Parathyroid adenoma (tissue), 2 donors: Measurements from ENCODE around the gene GAMT.

Source experiments
- H2AFZ ChIP-seq: fragments of 300-600 bp; sonication (generic); one replicate; pipeline ENCODE4 v1.7.0; 2017; ENCODE audit warnings: antibody characterized with exemption, mild to moderate bottlenecking
- H3K27ac ChIP-seq: fragments of 300-600 bp; sonication (generic); one replicate; pipeline ENCODE4 v1.7.0; 2017
- H3K27me3 ChIP-seq: fragments of 300-600 bp; sonication (generic); one replicate; pipeline ENCODE4 v1.7.0; 2017; ENCODE audit warnings: low read length; ENCODE audit not compliant: control insufficient read depth, insufficient read depth
- H3K36me3 ChIP-seq: fragments of 300-600 bp; sonication (generic); one replicate; pipeline ENCODE4 v1.7.0; 2017; ENCODE audit warnings: low read length; ENCODE audit not compliant: control insufficient read depth, insufficient read depth
- H3K4me1 ChIP-seq: fragments of 300-600 bp; sonication (generic); one replicate; pipeline ENCODE4 v1.7.0; 2017; ENCODE audit warnings: control low read depth
- H3K4me2 ChIP-seq: fragments of 300-600 bp; sonication (generic); one replicate; pipeline ENCODE4 v1.7.0; 2017; ENCODE audit warnings: low read length
- H3K4me3 ChIP-seq: fragments of 300-600 bp; sonication (generic); one replicate; pipeline ENCODE4 v1.7.0; 2017; ENCODE audit warnings: low read depth, low read length
- H3K79me2 ChIP-seq: fragments of 300-600 bp; sonication (generic); one replicate; pipeline ENCODE4 v1.7.0; 2017; ENCODE audit warnings: control low read depth
- H3K9ac ChIP-seq: fragments of 300-600 bp; sonication (generic); one replicate; pipeline ENCODE4 v1.7.0; 2017; ENCODE audit warnings: mild to moderate bottlenecking
- H3K9me3 ChIP-seq: fragments of 300-600 bp; sonication (generic); one replicate; pipeline ENCODE4 v1.7.0; 2017; ENCODE audit warnings: low read length; ENCODE audit not compliant: control insufficient read depth
- CTCF ChIP-seq: fragments of 300-600 bp; sonication (generic); IDR thresholded peaks from one replicate; pipeline ENCODE4 v1.7.0; 2017; ENCODE audit warnings: antibody characterized with exemption, mild to moderate bottlenecking
- donor health status: primary hyperparathyroidism.

The GAMT gene

GRCh38 chr19:1410789-1411188, 9.4 kb upstream of the GAMT start:
- H3K4me3 ChIP-seq: no peak overlapping the region
- peaks cover 41% of the 10 kb centered on the region for H3K4me1 ChIP-seq
- peaks cover 58% of the 10 kb centered on the region for H3K79me2 ChIP-seq
- H3K36me3 ChIP-seq: no peaks in the 10 kb centered on the region
- no peak overlapping the region for H2AFZ ChIP-seq
- no peaks in the 10 kb centered on the region for H3K27me3 ChIP-seq
- H3K4me2 ChIP-seq: no peak overlapping the region
- no peak overlapping the region for H3K9ac ChIP-seq
- peak overlapping the region; percentile 17 for H3K27ac ChIP-seq
- no peaks in the 10 kb centered on the region for H3K9me3 ChIP-seq
- no peak for TF ChIP-seq CTCF

- no peaks in the 10 kb centered on the region for H3K36me3 ChIP-seq
- H3K4me1 ChIP-seq: peaks cover 36% of the 10 kb centered on the region
- H3K9ac ChIP-seq: no peak overlapping the region
- H3K79me2 ChIP-seq: peaks cover 57% of the 10 kb centered on the region
- no peak overlapping the region for H3K4me3 ChIP-seq
- no peak for TF ChIP-seq CTCF
- H2AFZ ChIP-seq: no peak overlapping the region
- no peaks in the 10 kb centered on the region for H3K9me3 ChIP-seq
- no peaks in the 10 kb centered on the region for H3K27me3 ChIP-seq
- H3K4me2 ChIP-seq: peak overlapping the region; percentile 95
- peak overlapping the region; percentile 17 for H3K27ac ChIP-seq
Observed at GRCh38 chr19:1410136-1410786, 8.9 kb upstream of the GAMT start.

GRCh38 chr19:1409204-1410005, 8.1 kb upstream of the GAMT start:
- Histone ChIP-seq H3K27me3 (no peaks in the 10 kb centered on the region), H3K9me3 (no peaks in the 10 kb centered on the region), H3K4me2 (peak overlapping the region; percentile 95), H3K4me3 (peak overlapping the region; percentile 89), H2AFZ (no peak overlapping the region), H3K79me2 (peaks cover 55% of the 10 kb centered on the region), H3K36me3 (no peaks in the 10 kb centered on the region), H3K4me1 (peaks cover 31% of the 10 kb centered on the region), H3K9ac (no peak overlapping the region), H3K27ac (peak overlapping the region; percentile 80)
- no peak for TF ChIP-seq CTCF

- Histone ChIP-seq H2AFZ (peak overlapping the region; percentile 36), H3K4me3 (peak overlapping the region; percentile 89), H3K9me3 (no peaks in the 10 kb centered on the region), H3K36me3 (no peaks in the 10 kb centered on the region), H3K4me2 (peak overlapping the region; percentile 95), H3K9ac (peak overlapping the region; percentile 92), H3K27me3 (no peaks in the 10 kb centered on the region), H3K79me2 (peaks cover 51% of the 10 kb centered on the region), H3K27ac (peak overlapping the region; percentile 80), H3K4me1 (peaks cover 31% of the 10 kb centered on the region)
- no peak for TF ChIP-seq CTCF
Observed at GRCh38 chr19:1408300-1409203, 7.2 kb upstream of the GAMT start.
